Measurements from ENCODE around the gene UBE3D.
"Not testable (repeated sequence)": the region's sequence is repeated elsewhere in the genome, so short reads cannot be mapped to it uniquely, and the experiment has no call there.

UBE3D gene

DNA sequence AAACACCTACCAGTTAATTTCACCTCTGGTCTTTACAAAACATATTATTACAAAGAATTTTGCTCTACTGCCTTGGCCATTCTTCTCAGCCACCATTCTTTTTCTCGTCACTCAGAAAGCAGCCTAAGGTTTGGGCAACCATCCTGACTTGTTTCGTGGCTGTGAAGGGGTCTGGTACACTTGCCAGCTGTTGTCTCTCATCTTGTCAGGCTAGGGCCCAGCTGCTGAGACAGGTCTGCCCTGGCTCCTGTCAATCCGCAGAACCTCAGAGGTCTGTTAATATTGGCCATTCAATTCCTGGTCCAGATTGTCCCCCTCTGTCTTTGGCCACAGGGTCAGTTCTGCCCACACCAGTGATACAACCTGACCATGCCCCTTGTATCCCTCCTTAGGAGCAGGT, 197.7 kb downstream of the UBE3D start:
- no peak for DNase-seq

DNA sequence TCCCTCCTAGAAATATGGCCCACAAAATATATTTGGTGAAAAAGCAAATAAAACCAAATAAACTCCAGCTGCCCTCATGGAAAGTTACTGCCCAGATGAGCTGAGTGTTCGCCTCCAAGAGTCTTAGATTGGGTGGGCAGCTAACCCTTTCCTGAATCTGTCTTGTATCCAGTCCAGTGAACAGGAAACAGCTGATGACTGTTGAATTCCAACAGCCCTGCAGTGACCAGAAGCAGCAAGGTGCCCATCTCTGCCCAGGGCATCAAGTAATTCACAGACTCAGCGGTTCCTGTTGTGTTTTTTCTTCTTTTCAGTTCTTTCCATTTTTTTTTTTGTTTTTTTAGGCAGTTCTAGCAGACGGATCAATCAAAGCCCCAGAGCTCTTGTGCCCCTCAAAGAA, 199.2 kb downstream of the UBE3D start:
- no peak for DNase-seq

DNA sequence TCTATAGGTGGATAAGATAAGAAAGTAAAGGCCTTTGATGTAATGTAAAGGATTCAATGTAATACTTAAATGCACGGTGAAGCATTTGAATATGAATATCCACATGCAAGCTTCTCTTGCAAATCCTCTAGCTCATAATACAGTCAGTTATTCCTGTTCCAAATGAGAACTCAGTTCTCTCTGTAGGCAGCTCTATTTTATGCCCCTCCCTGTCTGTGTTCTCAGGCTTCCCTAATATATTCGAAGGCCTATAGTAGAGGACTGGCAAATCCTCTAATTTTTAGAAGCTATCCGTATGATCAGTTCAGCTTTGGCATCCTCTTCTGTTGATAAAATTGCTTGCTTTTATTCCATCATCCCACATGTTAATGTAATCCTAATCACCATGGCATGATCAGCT, 200.2 kb downstream of the UBE3D start:
- DNase-seq: no peak

DNA sequence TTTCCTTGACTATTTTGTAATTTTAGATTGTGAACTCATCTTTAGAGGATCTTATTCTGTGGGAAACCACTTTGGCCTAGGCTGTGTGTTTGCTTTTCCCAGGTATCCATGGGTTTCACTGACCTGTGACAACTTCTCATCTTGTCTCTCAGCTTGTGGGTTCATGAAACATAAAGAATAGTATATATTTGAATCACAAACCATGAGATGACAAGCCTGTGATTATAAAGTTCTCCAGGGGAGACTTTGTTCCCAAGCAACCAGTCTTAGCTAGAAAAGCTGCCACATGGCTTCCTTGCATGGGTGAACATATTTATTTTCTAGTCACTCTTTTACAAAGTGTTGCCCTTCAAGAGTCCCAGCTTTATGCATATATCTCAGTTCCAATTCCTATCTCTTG, 201.9 kb downstream of the UBE3D start:
- DNase-seq: no peak

DNA sequence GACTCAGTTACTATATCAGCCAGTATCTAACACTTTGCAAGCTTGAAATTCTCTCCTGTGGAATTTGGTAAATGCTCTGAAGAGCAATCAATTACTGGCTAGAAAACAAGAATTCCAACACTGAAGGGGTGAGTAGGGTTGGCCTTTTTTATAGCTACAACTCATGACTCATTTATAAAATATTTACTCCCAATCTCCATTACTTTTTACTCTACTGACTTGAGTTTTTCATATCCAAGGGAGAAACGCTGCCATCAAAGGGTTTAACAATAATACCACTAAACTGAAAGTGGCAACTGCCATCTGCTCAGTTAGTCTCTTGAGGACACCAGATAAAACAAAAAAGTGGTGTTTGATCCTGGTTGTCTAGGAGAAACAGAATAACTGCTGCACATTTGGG, 203.1 kb downstream of the UBE3D start:
- DNase-seq: no peak

DNA sequence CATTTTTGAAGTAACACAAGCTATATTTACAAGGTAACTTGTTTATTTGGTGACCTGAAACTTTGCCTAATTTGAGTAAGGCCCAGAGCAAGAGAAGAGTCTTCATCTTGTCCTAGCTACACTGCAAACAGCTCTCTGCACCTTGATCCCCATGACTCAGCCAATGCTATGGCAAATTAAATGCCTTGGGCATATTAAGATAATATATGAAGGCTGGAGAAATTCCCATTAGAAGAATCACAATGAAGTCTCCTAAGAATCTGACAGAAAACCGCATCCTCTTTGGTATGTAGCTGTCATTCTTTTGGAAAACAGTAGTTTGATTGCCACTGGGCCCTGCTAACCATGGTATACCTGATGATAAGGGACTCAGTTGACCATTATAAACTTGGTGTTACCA, 204.5 kb downstream of the UBE3D start:
- DNase-seq: no peak

DNA sequence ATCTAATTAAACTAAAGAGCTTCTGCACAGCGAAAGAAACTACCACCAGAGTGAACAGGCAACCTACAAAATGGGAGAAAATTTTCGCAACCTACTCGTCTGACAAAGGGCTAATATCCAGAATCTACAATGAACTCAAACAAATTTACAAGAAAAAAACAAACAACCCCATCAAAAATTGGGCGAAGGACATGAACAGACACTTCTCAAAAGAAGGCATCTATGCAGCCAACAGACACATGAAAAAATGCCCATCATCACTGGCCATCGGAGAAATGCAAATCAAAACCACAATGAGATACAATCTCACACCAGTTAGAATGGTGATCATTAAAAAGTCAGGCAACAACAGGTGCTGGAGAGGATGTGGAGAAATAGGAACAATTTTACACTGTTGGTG, 209.6 kb downstream of the UBE3D start:
- not testable (repeated sequence) for DNase-seq

DNA sequence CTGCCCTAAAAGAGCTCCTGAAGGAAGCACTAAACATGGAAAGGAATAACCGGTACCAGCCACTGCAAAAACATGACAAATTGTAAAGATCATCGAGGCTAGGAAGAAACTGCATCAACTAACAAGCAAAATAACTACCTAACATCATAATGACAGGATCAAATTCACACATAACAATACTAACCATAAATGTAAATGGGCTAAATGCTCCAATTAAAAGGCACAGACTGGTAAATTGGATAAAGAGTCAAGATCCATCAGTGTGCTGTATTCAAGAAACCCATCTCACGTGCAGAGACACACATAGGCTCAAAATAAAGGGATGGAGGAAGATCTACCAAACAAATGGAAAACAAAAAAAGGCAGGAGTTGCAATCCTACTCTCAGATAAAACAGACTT, 212.7 kb downstream of the UBE3D start:
- DNase-seq: not testable (repeated sequence)

DNA sequence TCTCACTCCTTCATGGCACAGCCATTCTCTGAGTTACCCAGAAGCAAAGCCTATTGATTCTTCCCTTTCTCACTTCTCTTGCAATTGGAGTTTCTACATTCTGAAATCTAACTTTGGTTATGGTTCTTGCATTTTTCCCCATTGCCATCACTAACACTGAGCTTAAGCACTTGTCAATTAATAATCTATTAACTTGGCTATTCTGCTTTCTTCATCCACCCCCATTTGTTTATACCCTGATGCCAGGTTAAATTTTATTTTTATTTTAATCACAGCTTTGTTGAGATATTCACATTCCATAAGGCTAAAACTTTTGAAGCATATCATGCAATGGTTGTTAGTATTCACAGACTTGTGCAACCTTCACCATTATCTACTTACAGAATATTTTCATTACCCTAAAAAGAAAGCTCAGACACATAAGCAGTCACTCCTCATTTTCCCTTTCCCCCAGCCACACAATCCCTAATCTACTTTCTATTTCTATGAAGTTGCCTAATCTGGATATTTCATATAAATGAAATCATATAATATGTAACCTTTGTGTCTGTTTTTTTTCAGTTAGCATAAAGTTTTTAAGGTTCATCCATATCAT, 222.3 kb downstream of the UBE3D start:
- no peak for DNase-seq

DNA sequence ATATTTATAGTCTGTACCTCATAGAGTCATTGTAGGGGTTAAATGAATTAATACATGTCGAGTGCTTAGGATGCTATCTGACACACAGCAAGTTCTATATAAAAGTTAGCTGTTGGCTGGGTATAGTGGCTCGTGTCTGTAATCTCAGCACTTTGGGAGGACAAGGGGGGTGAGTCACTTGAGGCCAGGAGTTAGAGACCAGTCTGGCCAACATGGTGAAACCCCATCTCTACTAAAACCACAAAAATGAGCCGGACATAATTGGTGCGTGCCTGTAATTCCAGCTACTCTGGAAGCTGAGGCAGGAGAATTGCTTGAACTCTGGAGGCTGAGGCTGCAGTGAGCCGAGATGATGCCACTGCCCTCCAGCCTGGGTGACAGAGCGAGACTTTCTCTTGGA, 222.9 kb downstream of the UBE3D start:
- DNase-seq: no peak
